GM19328 (cell line): ENCODE results near the gene RELN.
"Not testable (repeated sequence)": the region's sequence is repeated elsewhere in the genome, so short reads cannot be mapped to it uniquely, and the experiment has no call there.

ENCODE experiments used
- ATAC-seq: cut with Tn5 transposase; IDR thresholded peaks from one replicate; pipeline ENCODE4 v1.9.1; 2021; ENCODE audit warnings: mild to moderate bottlenecking, moderate library complexity; ENCODE audit not compliant: unreplicated experiment

Gene RELN

GRCh38 chr7:103905997-103906396, 83.5 kb downstream of the RELN start:
- ATAC-seq: no peak

- ATAC-seq: no peak
Measured at GRCh38 chr7:103902917-103903316, 86.5 kb downstream of the RELN start.

- ATAC-seq: not testable (repeated sequence)
Measured at GRCh38 chr7:103896826-103897225, 92.6 kb downstream of the RELN start.

- no peak for ATAC-seq
Measured at GRCh38 chr7:103894656-103895596, 94.5 kb downstream of the RELN start.

- ATAC-seq: no peak
Measured at GRCh38 chr7:103893350-103893749, 96.1 kb downstream of the RELN start.

GRCh38 chr7:103889451-103889850, 100.0 kb downstream of the RELN start:
- ATAC-seq: no peak

GRCh38 chr7:103888603-103889153, 100.8 kb downstream of the RELN start:
- ATAC-seq: no peak

- no peak for ATAC-seq
Measured at GRCh38 chr7:103887853-103888602, 101.4 kb downstream of the RELN start.

- ATAC-seq: no peak
Measured at GRCh38 chr7:103887050-103887449, 102.4 kb downstream of the RELN start.

GRCh38 chr7:103879928-103880600, 109.4 kb downstream of the RELN start:
- ATAC-seq: no peak

- ATAC-seq: no peak
Measured at GRCh38 chr7:103879411-103879810, 110.0 kb downstream of the RELN start.

- no peak for ATAC-seq
Measured at GRCh38 chr7:103877565-103877964, 111.9 kb downstream of the RELN start.

GRCh38 chr7:103875718-103876117, 113.7 kb downstream of the RELN start:
- ATAC-seq: no peak

GRCh38 chr7:103871473-103871872, 118.0 kb downstream of the RELN start:
- no peak for ATAC-seq

GRCh38 chr7:103870664-103871063, 118.8 kb downstream of the RELN start:
- ATAC-seq: no peak

GRCh38 chr7:103867874-103868273, 121.6 kb downstream of the RELN start:
- no peak for ATAC-seq

- ATAC-seq: no peak
Measured at GRCh38 chr7:103866919-103867318, 122.5 kb downstream of the RELN start.

- ATAC-seq: no peak
Measured at GRCh38 chr7:103865442-103865841, 124.0 kb downstream of the RELN start.

- no peak for ATAC-seq
Measured at GRCh38 chr7:103862302-103863035, 127.0 kb downstream of the RELN start.

- no peak for ATAC-seq
Measured at GRCh38 chr7:103859709-103860108, 129.7 kb downstream of the RELN start.
